T-helper 9 cell (primary cell): ENCODE data around the gene WDR62.
"Not testable (repeated sequence)": the region's sequence is repeated elsewhere in the genome, so short reads cannot be mapped to it uniquely, and the experiment has no call there.

Experiments used
- DNase-seq: peaks from one replicate; pipeline ENCODE4 v3.0.0-alpha.2; 2020

Gene WDR62

GRCh38 chr19:36113425-36113824 is 58.7 kb downstream of the WDR62 start:
- no peak for DNase-seq

GRCh38 chr19:36113894-36114720 is 59.4 kb downstream of the WDR62 start:
- peak; percentile 6 for DNase-seq

GRCh38 chr19:36114721-36115452 is 60.2 kb downstream of the WDR62 start, which contains the start of gene POLR2I:
TSS of gene POLR2I (minus strand) at chr19:36114875. CDS start at chr19:36114856, 19 bp downstream.
- peak; percentile 99 for DNase-seq

- peak; percentile 95 for DNase-seq
Observed at GRCh38 chr19:36115453-36116343, 61.0 kb downstream of the WDR62 start, which contains the start of gene TBCB. TSS of gene TBCB (plus strand) at chr19:36115468. CDS start at chr19:36115561, 93 bp downstream.

- DNase-seq = no peak
Observed at GRCh38 chr19:36116344-36116637, 61.6 kb downstream of the WDR62 start.

- DNase-seq = no peak
Observed at GRCh38 chr19:36120092-36120983, 65.6 kb downstream of the WDR62 start.

GRCh38 chr19:36120984-36121358 is 66.3 kb downstream of the WDR62 start:
- DNase-seq = no peak

- DNase-seq = no peak
Observed at GRCh38 chr19:36121486-36122124, 66.9 kb downstream of the WDR62 start.

GRCh38 chr19:36125557-36125956 is 70.9 kb downstream of the WDR62 start:
- no peak for DNase-seq

GRCh38 chr19:36128392-36128736 is 73.7 kb downstream of the WDR62 start:
- DNase-seq = no peak

GRCh38 chr19:36131221-36131620 is 76.5 kb downstream of the WDR62 start:
- DNase-seq = not testable (repeated sequence)

GRCh38 chr19:36134867-36135266 is 80.2 kb downstream of the WDR62 start:
- DNase-seq = not testable (repeated sequence)

- no peak for DNase-seq
Observed at GRCh38 chr19:36136964-36137686, 82.4 kb downstream of the WDR62 start.

- DNase-seq = no peak
Observed at GRCh38 chr19:36139120-36139472, 84.4 kb downstream of the WDR62 start.

- DNase-seq = peak; percentile 82
Observed at GRCh38 chr19:36139473-36140303, 85.0 kb downstream of the WDR62 start, which contains the start of gene CAPNS1. TSS of gene CAPNS1 (plus strand) at chr19:36140066. CDS start at chr19:36141012, 946 bp downstream.

GRCh38 chr19:36140304-36141038 is 85.8 kb downstream of the WDR62 start:
- no peak for DNase-seq

- peak; percentile 92 for DNase-seq
Observed at GRCh38 chr19:36141039-36141927, 86.6 kb downstream of the WDR62 start.

- DNase-seq = no peak
Observed at GRCh38 chr19:36142046-36142445, 87.3 kb downstream of the WDR62 start.
